HepG2 (cell line): Measurements from ENCODE around the gene PPP1R16B.

Source experiments
- CCAR2 ChIP-seq: fragments of 200-400 bp; formaldehyde crosslinking; optimal IDR thresholded peaks from 2 replicates; pipeline ENCODE3; 2018; ENCODE audit warnings: low read depth, mild to moderate bottlenecking, low read length, moderate library complexity
- CHD2 ChIP-seq: IDR thresholded peaks from 2 replicates; pipeline ENCODE4 v1.6.1; 2011; ENCODE audit warnings: low read depth, low read length, improper control_type of control experiment
- FOXA1 ChIP-seq, 2 experiments: fragments of 450-650 bp in 1 of 2; sonication (generic) in 1 of 2; formaldehyde crosslinking in 1 of 2; IDR thresholded peaks; 2 replicates each; pipeline versions ENCODE4 v1.4.0 to v1.6.1; 2016 to 2020; ENCODE audit warnings: missing genetic modification reagents in 1 of 2
- KDM3A ChIP-seq: IDR thresholded peaks from 2 replicates; pipeline ENCODE4 v1.6.1; 2018; ENCODE audit warnings: low read depth, missing compliant biosample characterization
- NR2C2 ChIP-seq: sonication (generic); formaldehyde crosslinking; IDR thresholded peaks from 2 replicates; pipeline ENCODE4 v1.4.0; 2020; ENCODE audit warnings: missing genetic modification reagents, mild to moderate bottlenecking, moderate library complexity, borderline replicate concordance
- SP140L ChIP-seq: sonication (generic); formaldehyde crosslinking; IDR thresholded peaks from 2 replicates; pipeline ENCODE4 v1.4.0; 2020; ENCODE audit warnings: missing genetic modification reagents, borderline replicate concordance
- TF ChIP-seq, protein P1 (sequence below): sonication (generic); formaldehyde crosslinking; IDR thresholded peaks from 2 replicates; pipeline ENCODE4 v1.5.0; 2020; ENCODE audit warnings: mild to moderate bottlenecking, missing genetic modification reagents, moderate library complexity

DNA sequence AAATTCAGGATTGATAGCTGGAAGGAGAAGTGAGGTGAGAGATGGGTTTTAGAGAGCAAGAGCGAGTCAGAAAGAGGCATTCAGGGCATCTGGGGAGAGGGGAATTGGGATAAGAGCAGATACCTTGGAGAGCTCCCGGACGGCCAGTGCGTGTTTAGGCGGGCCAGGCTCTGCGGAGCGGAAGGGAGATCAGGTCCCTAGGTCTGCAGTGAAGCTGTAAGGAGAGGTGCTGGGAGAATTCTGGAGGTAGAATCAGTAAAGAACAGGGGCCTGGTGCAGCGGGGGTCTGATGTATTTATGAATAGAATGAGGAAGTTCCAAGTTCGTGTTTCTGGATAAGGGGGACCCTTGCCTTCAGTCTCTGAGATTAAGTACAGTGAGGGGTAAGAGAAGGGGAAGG lies 73.4 kb downstream of the PPP1R16B start:
- no peak for TF ChIP-seq CHD2
- no peak for TF ChIP-seq NR2C2 (CRISPR knock-in tag)
- no peak for TF ChIP-seq SP140L
- TF ChIP-seq, protein P1, sequence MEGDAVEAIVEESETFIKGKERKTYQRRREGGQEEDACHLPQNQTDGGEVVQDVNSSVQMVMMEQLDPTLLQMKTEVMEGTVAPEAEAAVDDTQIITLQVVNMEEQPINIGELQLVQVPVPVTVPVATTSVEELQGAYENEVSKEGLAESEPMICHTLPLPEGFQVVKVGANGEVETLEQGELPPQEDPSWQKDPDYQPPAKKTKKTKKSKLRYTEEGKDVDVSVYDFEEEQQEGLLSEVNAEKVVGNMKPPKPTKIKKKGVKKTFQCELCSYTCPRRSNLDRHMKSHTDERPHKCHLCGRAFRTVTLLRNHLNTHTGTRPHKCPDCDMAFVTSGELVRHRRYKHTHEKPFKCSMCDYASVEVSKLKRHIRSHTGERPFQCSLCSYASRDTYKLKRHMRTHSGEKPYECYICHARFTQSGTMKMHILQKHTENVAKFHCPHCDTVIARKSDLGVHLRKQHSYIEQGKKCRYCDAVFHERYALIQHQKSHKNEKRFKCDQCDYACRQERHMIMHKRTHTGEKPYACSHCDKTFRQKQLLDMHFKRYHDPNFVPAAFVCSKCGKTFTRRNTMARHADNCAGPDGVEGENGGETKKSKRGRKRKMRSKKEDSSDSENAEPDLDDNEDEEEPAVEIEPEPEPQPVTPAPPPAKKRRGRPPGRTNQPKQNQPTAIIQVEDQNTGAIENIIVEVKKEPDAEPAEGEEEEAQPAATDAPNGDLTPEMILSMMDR (CRISPR knock-in tag): no peak
- TF ChIP-seq KDM3A: no peak
- no peak for TF ChIP-seq FOXA1 (IDR thresholded peaks at IDR 0.05)
- no peak for TF ChIP-seq FOXA1 (CRISPR knock-in tag; IDR thresholded peaks at IDR 0.05)
- TF ChIP-seq CCAR2: no peak
